Endothelial cell of umbilical vein (primary cell): Measurements from ENCODE around the gene CPEB2. TPM values are rescaled to one million over a fixed set of nuclear protein-coding genes. Genes with fewer than 3 reads are reported as not detected.

Source experiments
- BruUV-seq: library from RNA; stranded (reverse); fragments of 400-500 nt; replicated peaks from 2 replicates; lab custom pipeline; 2021; lab: Mats Ljungman, UMichigan
- CTCF ChIA-PET: fragments of 300-600, 350-600 bp; sonication (Branson Sonifier 250); formaldehyde crosslinking; loops from one replicate; lab custom pipeline; 2021; ENCODE audit warnings: antibody characterized with exemption, inconsistent platforms; lab: Charles Lee
- POLR2A ChIA-PET: fragments of 300-600, 350-600 bp; sonication (Branson Sonifier 250); formaldehyde crosslinking; loops from one replicate; lab custom pipeline; 2021; ENCODE audit warnings: antibody characterized with exemption, inconsistent platforms; lab: Charles Lee
- DNase-seq: peaks from one replicate; pipeline ENCODE4 v3.0.0-alpha.2; 2011; ENCODE audit warnings: low read depth, low spot score
- FAIRE-seq: peaks from 2 replicates; lab custom pipeline; 2011; peaks lifted over from hg19 to GRCh38; lab: Jason Lieb, UNC
- H2AFZ ChIP-seq: 2 replicates; pipeline ENCODE4 v1.6.0; 2012; ENCODE audit warnings: low read depth, low read length, control low read depth, inconsistent platforms
- H3K27ac ChIP-seq: 2 replicates; pipeline ENCODE4 v1.5.1; 2011; ENCODE audit warnings: low read depth, mild to moderate bottlenecking, control low read depth, low read length, moderate library complexity; ENCODE audit not compliant: insufficient read depth
- H3K27me3 ChIP-seq, 2 experiments: 2 replicates each; pipeline versions ENCODE4 v1.6.0 to v1.6.1; 2011; ENCODE audit warnings: low read length in 2 of 2, mixed read lengths in 1 of 2; ENCODE audit not compliant: control insufficient read depth in 2 of 2, insufficient read depth in 2 of 2
- H3K36me3 ChIP-seq, 2 experiments: 2 replicates in 1 of 2; 3 replicates in 1 of 2; pipeline ENCODE4 v1.5.1; 2011; ENCODE audit warnings: low read length in 2 of 2, mild to moderate bottlenecking in 1 of 2, moderate library complexity in 1 of 2; ENCODE audit not compliant: control insufficient read depth in 2 of 2, insufficient read depth in 2 of 2; ENCODE audit errors: extremely low read depth in 1 of 2
- H3K4me1 ChIP-seq: 3 replicates; pipeline ENCODE4 v1.5.1; 2011; ENCODE audit warnings: mild to moderate bottlenecking, low read length; ENCODE audit not compliant: control insufficient read depth, insufficient read depth; ENCODE audit errors: extremely low read depth
- H3K4me2 ChIP-seq: 2 replicates; pipeline ENCODE4 v1.6.1; 2011; ENCODE audit warnings: low read length, control low read depth, mixed read lengths; ENCODE audit not compliant: insufficient read depth
- H3K4me3 ChIP-seq, 3 experiments: fragments of 200-600 bp in 1 of 3; sonication (generic), shearing (Covaris generic) in 1 of 3; replicated peaks in 1 of 3; 2 replicates each; pipeline ENCODE4 v1.5.1; 2011 to 2016; ENCODE audit warnings: control low read depth in 3 of 3, low read length in 3 of 3, mild to moderate bottlenecking in 2 of 3, inconsistent platforms in 1 of 3, low read depth in 1 of 3, moderate library complexity in 1 of 3; ENCODE audit not compliant: insufficient read depth in 1 of 3
- H3K79me2 ChIP-seq: 2 replicates; pipeline ENCODE4 v1.6.0; 2012; ENCODE audit warnings: low read length, inconsistent platforms; ENCODE audit not compliant: control insufficient read depth, insufficient read depth
- H3K9ac ChIP-seq: replicated peaks from 2 replicates; pipeline ENCODE3; 2011; ENCODE audit warnings: low read length, control low read depth; ENCODE audit not compliant: insufficient read depth; ENCODE audit errors: extremely low read depth
- H3K9me1 ChIP-seq: replicated peaks from 3 replicates; pipeline ENCODE4 v1.6.0; 2011; ENCODE audit warnings: mild to moderate bottlenecking, low read length; ENCODE audit not compliant: control insufficient read depth, insufficient read depth; ENCODE audit errors: extremely low read depth
- H3K9me3 ChIP-seq: replicated peaks from 2 replicates; pipeline ENCODE4 v1.5.1; 2012; ENCODE audit warnings: low read length, inconsistent platforms; ENCODE audit not compliant: control insufficient read depth, insufficient read depth
- H4K20me1 ChIP-seq: replicated peaks from 2 replicates; pipeline ENCODE3; 2011; ENCODE audit warnings: mild to moderate bottlenecking, low read length; ENCODE audit not compliant: control insufficient read depth, insufficient read depth; ENCODE audit errors: extremely low read depth
- EZH2 ChIP-seq: IDR thresholded peaks from 2 replicates; pipeline ENCODE4 v1.6.1; 2012; ENCODE audit warnings: borderline replicate concordance, low read depth, mild to moderate bottlenecking, moderate library complexity, low read length, inconsistent platforms; ENCODE audit not compliant: severe bottlenecking
- GATA2 ChIP-seq: IDR thresholded peaks from 2 replicates; pipeline ENCODE4 v1.7.0; 2011; ENCODE audit warnings: low read depth, mild to moderate bottlenecking, moderate library complexity, mixed read lengths, low read length; ENCODE audit not compliant: insufficient read length, insufficient read depth
- JUN ChIP-seq: IDR thresholded peaks from 2 replicates; pipeline ENCODE4 v1.6.1; 2011; ENCODE audit warnings: borderline replicate concordance, low read depth; ENCODE audit not compliant: insufficient read length, insufficient read depth
- MYC ChIP-seq: IDR thresholded peaks from one replicate; pipeline ENCODE4 v1.6.1; 2011; ENCODE audit warnings: mild to moderate bottlenecking, low read depth, low read length
- POLR2A ChIP-seq: IDR thresholded peaks from 2 replicates; pipeline ENCODE4 v1.6.1; 2012; ENCODE audit warnings: low read depth, mild to moderate bottlenecking, control low read depth, low read length
- dilution Hi-C: fragments of 300-500 bp; cut with MboI; formaldehyde crosslinking; loops from one replicate; pipeline ENCODE4 v1.15.0; 2019; ENCODE audit warnings: low sequenced_read_pairs; ENCODE audit not compliant: extremely low pct_ligation_motif_present
- intact Hi-C: fragments of 100-400 bp; cut with micrococcal nuclease; formaldehyde crosslinking; loops from one replicate; pipeline ENCODE4 v1.10.0; 2022
- polyA plus RNA-seq, 4 experiments: library from polyadenylated mRNA; depleted of rRNA in 3 of 4; stranded (reverse) in 3 of 4; unstranded in 1 of 4; fragments of >200 nt; gene quantifications; 2 replicates each; pipeline versions ENCODE4 v1.2.1 to v1.2.3, GENCODE V29; 2011 to 2012; ENCODE audit warnings: missing spikeins in 1 of 4
- total RNA-seq: library from RNA; stranded (reverse); gene quantifications from 2 replicates; pipeline ENCODE4 v1.2.3, GENCODE V29; 2021
- TF ChIP-seq, protein P1 (sequence below), 2 donors: IDR thresholded peaks; 1 replicate in 1 of 2; 2 replicates in 1 of 2; pipeline ENCODE4 v1.5.1; 2011; ENCODE audit warnings: low read length in 2 of 2, mild to moderate bottlenecking in 2 of 2, moderate library complexity in 2 of 2, control low read depth in 1 of 2, inconsistent platforms in 1 of 2, low read depth in 1 of 2; ENCODE audit not compliant: insufficient read depth in 1 of 2; ENCODE audit errors: extremely low read depth in 1 of 2
- TF ChIP-seq, protein P2 (sequence below): IDR thresholded peaks from 2 replicates; pipeline ENCODE4 v1.6.1; 2011; ENCODE audit not compliant: insufficient read depth, insufficient read length

The CPEB2 gene
- total and polyA plus RNA-seq, 2 donors (not counting 3 experiments of a cell fraction or from before 2014, with no cell fraction given) = 2.8 to 11.7 TPM

DNA sequence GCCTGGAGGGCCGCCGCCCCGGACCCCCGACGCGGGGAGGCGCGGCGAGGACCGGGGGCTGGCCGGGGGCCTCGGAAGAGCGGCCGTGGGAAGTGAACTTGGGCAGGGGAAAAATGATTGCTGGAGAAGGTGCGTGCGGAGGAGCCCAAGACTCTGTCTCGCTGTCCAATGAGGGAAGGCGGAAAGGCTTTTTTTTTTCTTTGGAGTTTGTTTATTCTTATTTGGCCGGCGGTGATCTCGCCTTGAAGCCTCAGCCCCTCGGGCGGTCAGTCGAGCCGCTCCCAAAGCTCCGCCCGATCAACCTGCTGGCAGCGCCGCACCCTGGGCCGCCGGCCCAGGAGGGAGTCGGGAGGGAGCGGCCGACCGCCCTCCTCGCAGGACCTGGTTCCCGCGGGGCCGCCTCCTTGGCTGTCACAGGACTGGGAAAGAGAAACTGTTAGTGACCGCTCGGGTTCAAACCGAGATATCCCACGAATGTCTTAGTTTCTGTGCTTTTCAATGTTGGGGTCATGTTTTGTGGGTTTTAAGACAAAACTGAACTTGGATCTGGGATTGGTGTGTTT is 2.5 kb downstream of the CPEB2 start:
- peak overlapping the region; percentile 68 for H3K9ac ChIP-seq
- dilution Hi-C loops = no loop called here
- H3K4me3 ChIP-seq = peak overlapping the region; percentile 54 to 93 (median 77)
- TF ChIP-seq MYC = no peak
- TF ChIP-seq GATA2 = no peak
- TF ChIP-seq, protein P1, sequence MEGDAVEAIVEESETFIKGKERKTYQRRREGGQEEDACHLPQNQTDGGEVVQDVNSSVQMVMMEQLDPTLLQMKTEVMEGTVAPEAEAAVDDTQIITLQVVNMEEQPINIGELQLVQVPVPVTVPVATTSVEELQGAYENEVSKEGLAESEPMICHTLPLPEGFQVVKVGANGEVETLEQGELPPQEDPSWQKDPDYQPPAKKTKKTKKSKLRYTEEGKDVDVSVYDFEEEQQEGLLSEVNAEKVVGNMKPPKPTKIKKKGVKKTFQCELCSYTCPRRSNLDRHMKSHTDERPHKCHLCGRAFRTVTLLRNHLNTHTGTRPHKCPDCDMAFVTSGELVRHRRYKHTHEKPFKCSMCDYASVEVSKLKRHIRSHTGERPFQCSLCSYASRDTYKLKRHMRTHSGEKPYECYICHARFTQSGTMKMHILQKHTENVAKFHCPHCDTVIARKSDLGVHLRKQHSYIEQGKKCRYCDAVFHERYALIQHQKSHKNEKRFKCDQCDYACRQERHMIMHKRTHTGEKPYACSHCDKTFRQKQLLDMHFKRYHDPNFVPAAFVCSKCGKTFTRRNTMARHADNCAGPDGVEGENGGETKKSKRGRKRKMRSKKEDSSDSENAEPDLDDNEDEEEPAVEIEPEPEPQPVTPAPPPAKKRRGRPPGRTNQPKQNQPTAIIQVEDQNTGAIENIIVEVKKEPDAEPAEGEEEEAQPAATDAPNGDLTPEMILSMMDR (IDR thresholded peaks at IDR 0.05; ENCODE audit: extremely low read depth in 1 of 2, insufficient read depth in 1 of 2, low read depth in 1 of 2, low read length in 2 of 2) = no peak
- TF ChIP-seq POLR2A = no peak
- no peak for TF ChIP-seq EZH2
- TF ChIP-seq JUN = no peak
- TF ChIP-seq, protein P2, sequence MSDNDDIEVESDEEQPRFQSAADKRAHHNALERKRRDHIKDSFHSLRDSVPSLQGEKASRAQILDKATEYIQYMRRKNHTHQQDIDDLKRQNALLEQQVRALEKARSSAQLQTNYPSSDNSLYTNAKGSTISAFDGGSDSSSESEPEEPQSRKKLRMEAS = no peak
- ChIA-PET POLR2A (no interaction called here), CTCF (interaction anchor here (1.8 to 2.6 kb wide), 2 partner anchors 9 to 1351 kb away, joined by 4 to 10 read pairs; no protein-coding TSS in a partner anchor)
- DNase-seq = peak; percentile 71
- H2AFZ ChIP-seq = peak overlapping the region; percentile 43
- peaks cover 17% of the 10 kb centered on the region for H3K4me1 ChIP-seq
- H4K20me1 ChIP-seq = no peaks in the 10 kb centered on the region
- H3K27me3 ChIP-seq = no peaks in the 10 kb centered on the region
- H3K36me3 ChIP-seq = peaks cover 0 to 6% of the 10 kb centered on the region in 2 experiments
- peak overlapping the region; percentile 46 for H3K27ac ChIP-seq
- peak; percentile 72 for FAIRE-seq
- H3K9me1 ChIP-seq = no peaks in the 10 kb centered on the region
- intact Hi-C loops = loop anchor here (2.0 to 10.0 kb wide), 6 partner anchors 38 to 1523 kb away; partner anchors contain the start of genes BOD1L1 and RAB28
- BruUV-seq = no TSS peak
- H3K4me2 ChIP-seq = peak overlapping the region; percentile 95
- no peaks in the 10 kb centered on the region for H3K9me3 ChIP-seq
- H3K79me2 ChIP-seq = peaks cover 49% of the 10 kb centered on the region
